Tibial nerve (tissue), 4 donors: ENCODE data around the gene PLEKHA6. TPM values are rescaled to one million over a fixed set of nuclear protein-coding genes. Genes with fewer than 3 reads are reported as not detected.

Experiments used
- DNase-seq, 2 donors: peaks; one replicate each; pipeline ENCODE4 v3.0.0-alpha.2; 2019; ENCODE audit warnings: low spot score in 2 of 2
- H3K27ac ChIP-seq, 4 donors: fragments of 200-600 bp; sonication (generic) in 3 of 4; one replicate each; pipeline ENCODE4 v1.5.1; 2017 to 2019; ENCODE audit warnings: mild to moderate bottlenecking in 1 of 4
- H3K27me3 ChIP-seq, 2 donors: fragments of 200-600 bp; sonication (generic) in 1 of 2; one replicate each; pipeline versions ENCODE4 v1.5.1 to v1.6.0; 2017 to 2019
- H3K36me3 ChIP-seq, 3 donors: fragments of 200-600 bp; sonication (generic); one replicate each; pipeline ENCODE4 v1.5.1; 2018 to 2019
- H3K4me1 ChIP-seq, 4 donors: fragments of 200-600 bp; sonication (generic) in 3 of 4; one replicate each; pipeline ENCODE4 v1.5.1; 2017 to 2019
- H3K4me3 ChIP-seq, 4 donors: fragments of 200-600 bp; sonication (generic) in 3 of 4; one replicate each; pipeline ENCODE4 v1.5.1; 2017 to 2019; ENCODE audit warnings: mild to moderate bottlenecking in 1 of 4, moderate library complexity in 1 of 4
- H3K9me3 ChIP-seq, 4 donors: fragments of 200-600 bp; sonication (generic) in 3 of 4; one replicate each; pipeline ENCODE4 v1.5.1; 2017 to 2019
- EP300 ChIP-seq, 2 donors: sonication (generic); formaldehyde crosslinking; IDR thresholded peaks; one replicate each; pipeline ENCODE4 v1.6.1; 2017; ENCODE audit warnings: antibody characterized with exemption in 2 of 2, mild to moderate bottlenecking in 1 of 2
- POLR2A ChIP-seq, 2 donors: fragments of 450-650 bp; IDR thresholded peaks; one replicate each; pipeline ENCODE4 v1.6.1; 2017; ENCODE audit warnings: antibody characterized with exemption in 2 of 2, mild to moderate bottlenecking in 2 of 2, moderate library complexity in 2 of 2
- WGBS, 2 donors: methylation state at CpG; one replicate each; pipeline ENCODE4 v1.1.5; 2018; 5-methylcytosine and 5-hydroxymethylcytosine counted together
- total RNA-seq, 4 donors: library from RNA; depleted of rRNA; stranded (reverse); fragments of >200 nt; gene quantifications; one replicate each; pipeline ENCODE4 v1.1.0, GENCODE V29; 2016
- TF ChIP-seq, protein P1 (sequence below), 5 experiments: fragments of 200-600 bp in 3 of 5; fragments of 450-650 bp in 2 of 5; sonication (generic) in 3 of 5; IDR thresholded peaks; one replicate each; pipeline ENCODE4 v1.5.1; 2016 to 2019; ENCODE audit warnings: antibody characterized with exemption in 5 of 5, mild to moderate bottlenecking in 3 of 5, moderate library complexity in 2 of 5

The PLEKHA6 gene
- total RNA-seq, 4 donors from 2014 or later, result 6.6 to 13.9 (median 12.1) TPM

DNA sequence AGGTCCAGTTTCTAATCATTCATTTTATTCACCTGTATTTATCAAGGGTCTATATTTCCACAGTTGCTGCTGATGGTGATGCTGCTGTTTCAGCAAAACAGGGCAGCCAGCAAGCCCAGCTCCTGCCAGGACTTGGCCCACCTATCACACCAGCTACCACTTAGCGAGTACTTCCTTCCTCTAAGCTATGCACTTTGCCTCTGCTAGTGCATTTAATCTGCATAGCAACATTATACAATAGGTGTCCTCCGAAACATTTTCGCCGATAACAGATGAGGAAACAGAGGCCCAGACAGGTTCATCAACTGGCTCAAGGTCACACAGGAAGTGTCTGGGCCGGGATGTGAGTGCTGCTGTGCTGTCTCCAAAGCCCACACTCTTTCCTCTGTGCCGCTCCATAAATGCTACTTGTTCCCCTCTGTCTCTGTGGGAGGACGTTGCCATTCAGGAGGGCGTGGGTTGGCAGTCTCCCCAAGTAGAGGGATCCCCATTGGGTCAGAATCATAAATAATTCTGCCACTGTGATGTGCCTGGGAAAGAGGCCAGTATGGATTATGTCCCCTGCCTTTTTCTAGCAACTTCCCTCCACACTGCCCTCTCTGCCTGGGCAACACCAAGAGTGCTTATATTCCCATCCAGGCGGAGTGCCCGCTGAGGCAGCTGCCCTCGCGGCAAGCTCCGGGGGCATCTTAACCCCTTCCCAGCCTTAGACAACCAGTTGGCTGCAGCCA lies 9.4 kb upstream of the PLEKHA6 start:
- H3K4me1 ChIP-seq, result peaks cover 0 to 7% (median 0%) of the 10 kb centered on the region in 4 donors
- H3K4me3 ChIP-seq, result no peak overlapping the region
- DNase-seq, result no peak
- TF ChIP-seq, protein P1, sequence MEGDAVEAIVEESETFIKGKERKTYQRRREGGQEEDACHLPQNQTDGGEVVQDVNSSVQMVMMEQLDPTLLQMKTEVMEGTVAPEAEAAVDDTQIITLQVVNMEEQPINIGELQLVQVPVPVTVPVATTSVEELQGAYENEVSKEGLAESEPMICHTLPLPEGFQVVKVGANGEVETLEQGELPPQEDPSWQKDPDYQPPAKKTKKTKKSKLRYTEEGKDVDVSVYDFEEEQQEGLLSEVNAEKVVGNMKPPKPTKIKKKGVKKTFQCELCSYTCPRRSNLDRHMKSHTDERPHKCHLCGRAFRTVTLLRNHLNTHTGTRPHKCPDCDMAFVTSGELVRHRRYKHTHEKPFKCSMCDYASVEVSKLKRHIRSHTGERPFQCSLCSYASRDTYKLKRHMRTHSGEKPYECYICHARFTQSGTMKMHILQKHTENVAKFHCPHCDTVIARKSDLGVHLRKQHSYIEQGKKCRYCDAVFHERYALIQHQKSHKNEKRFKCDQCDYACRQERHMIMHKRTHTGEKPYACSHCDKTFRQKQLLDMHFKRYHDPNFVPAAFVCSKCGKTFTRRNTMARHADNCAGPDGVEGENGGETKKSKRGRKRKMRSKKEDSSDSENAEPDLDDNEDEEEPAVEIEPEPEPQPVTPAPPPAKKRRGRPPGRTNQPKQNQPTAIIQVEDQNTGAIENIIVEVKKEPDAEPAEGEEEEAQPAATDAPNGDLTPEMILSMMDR (IDR thresholded peaks at IDR 0.05), result no peak
- TF ChIP-seq EP300 (IDR thresholded peaks at IDR 0.05) (no peak), POLR2A (IDR thresholded peaks at IDR 0.05) (no peak)
- H3K27ac ChIP-seq, result no peak overlapping the region
- WGBS, 2 donors, result 45 to 47% methylated on average over 13 of the region's 13 CpGs
- H3K27me3 ChIP-seq, result no peaks in the 10 kb centered on the region
- H3K36me3 ChIP-seq, result no peaks in the 10 kb centered on the region
- H3K9me3 ChIP-seq, result no peaks in the 10 kb centered on the region

DNA sequence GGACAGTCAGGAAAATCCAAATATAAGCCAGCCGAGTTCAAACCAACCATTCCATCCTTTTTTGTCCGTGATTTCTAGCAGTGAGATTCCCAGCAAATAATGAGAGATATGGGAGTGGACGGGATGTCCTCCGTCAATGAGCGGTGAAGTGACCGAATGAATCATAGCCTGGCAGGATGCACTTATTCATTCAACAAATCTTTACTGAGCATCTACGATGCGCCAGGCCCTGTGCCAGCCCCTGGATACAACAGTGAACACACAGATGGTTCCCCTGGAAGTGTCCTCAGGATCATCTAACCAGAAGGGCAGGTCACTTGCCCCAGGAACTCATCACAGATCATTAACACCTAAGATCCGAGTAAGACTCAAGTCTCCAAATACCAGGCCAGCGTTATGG lies 8.2 kb upstream of the PLEKHA6 start:
- 77 to 78% methylated on average over 10 of the region's 10 CpGs for WGBS, 2 donors
- DNase-seq, result no peak
- TF ChIP-seq POLR2A (IDR thresholded peaks at IDR 0.05), result no peak
- TF ChIP-seq, protein P1 (IDR thresholded peaks at IDR 0.05), result no peak
- TF ChIP-seq EP300 (IDR thresholded peaks at IDR 0.05), result no peak
- Histone ChIP-seq H3K4me1 (peaks cover 0 to 15% (median 5%) of the 10 kb centered on the region in 4 donors), H3K27ac (no peak overlapping the region), H3K9me3 (no peaks in the 10 kb centered on the region), H3K4me3 (no peak overlapping the region), H3K36me3 (no peaks in the 10 kb centered on the region), H3K27me3 (no peaks in the 10 kb centered on the region)

DNA sequence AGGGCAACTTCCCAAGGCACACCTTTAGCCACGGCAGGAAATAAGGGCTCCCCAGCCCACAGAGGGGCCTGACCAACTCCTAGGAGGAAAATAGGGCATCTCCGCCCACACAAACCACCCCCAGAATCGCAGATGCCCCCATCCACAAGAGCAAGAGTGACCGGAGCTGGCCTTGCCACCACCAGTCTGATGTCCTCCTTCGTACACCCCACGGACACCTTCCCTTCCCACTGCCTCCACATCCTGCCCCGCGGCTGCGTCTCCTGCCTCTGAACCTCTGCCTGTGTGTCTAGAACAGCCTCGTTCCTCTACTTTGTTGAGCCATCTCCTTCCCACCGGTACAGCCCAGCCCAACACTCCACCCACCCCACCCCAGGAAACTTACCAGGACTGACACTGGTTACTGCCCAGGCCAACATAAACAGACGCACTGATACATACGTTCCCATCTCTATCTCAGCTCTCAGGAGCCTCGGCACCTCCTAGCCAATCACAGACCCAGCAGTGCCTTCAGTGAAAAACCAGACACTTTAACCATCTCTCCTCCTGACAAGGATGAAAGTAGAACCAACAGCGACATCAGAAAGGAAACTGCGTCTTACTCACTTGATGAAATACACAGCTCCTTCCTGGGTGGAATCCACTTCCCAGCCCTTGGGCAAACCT lies 7.6 kb upstream of the PLEKHA6 start:
- 61 to 74% methylated on average over 16 of the region's 16 CpGs for WGBS, 2 donors
- no peak for DNase-seq
- Histone ChIP-seq H3K4me1 (peaks cover 0 to 16% (median 5%) of the 10 kb centered on the region in 4 donors), H3K27me3 (no peaks in the 10 kb centered on the region), H3K36me3 (no peaks in the 10 kb centered on the region), H3K9me3 (no peaks in the 10 kb centered on the region), H3K27ac (no peak overlapping the region), H3K4me3 (no peak overlapping the region)
- TF ChIP-seq POLR2A (IDR thresholded peaks at IDR 0.05) (no peak), EP300 (IDR thresholded peaks at IDR 0.05) (no peak)

DNA sequence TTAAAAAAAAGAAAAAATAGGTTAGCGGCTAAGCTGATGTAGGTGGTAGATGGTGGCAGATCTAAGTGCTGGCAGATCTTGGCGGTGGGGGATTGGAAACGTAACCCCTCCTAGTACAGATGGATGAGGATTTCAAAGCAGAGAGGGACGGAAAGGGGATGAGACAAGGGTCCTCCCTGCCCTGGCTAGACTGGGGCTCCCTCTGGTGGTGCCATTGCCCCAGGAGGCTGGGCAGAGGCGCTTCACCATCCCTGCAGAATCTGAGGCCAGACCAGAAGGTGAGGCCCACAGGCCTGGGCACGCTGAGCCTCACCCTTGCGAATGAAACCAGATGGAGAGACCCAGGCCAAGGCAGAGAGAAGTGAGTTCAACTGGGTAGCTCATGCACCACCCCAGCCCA lies 7.0 kb upstream of the PLEKHA6 start:
- TF ChIP-seq EP300 (IDR thresholded peaks at IDR 0.05) (no peak), POLR2A (IDR thresholded peaks at IDR 0.05) (no peak)
- TF ChIP-seq, protein P1 (IDR thresholded peaks at IDR 0.05), result no peak
- no peaks in the 10 kb centered on the region for H3K36me3 ChIP-seq
- 84 to 85% methylated on average over 6 to 7 of the region's 7 CpGs for WGBS, 2 donors
- no peak overlapping the region for H3K4me3 ChIP-seq
- no peak overlapping the region for H3K27ac ChIP-seq
- no peak for DNase-seq
- H3K9me3 ChIP-seq, result no peaks in the 10 kb centered on the region
- peaks cover 0 to 16% (median 5%) of the 10 kb centered on the region in 4 donors for H3K4me1 ChIP-seq
- no peaks in the 10 kb centered on the region for H3K27me3 ChIP-seq

DNA sequence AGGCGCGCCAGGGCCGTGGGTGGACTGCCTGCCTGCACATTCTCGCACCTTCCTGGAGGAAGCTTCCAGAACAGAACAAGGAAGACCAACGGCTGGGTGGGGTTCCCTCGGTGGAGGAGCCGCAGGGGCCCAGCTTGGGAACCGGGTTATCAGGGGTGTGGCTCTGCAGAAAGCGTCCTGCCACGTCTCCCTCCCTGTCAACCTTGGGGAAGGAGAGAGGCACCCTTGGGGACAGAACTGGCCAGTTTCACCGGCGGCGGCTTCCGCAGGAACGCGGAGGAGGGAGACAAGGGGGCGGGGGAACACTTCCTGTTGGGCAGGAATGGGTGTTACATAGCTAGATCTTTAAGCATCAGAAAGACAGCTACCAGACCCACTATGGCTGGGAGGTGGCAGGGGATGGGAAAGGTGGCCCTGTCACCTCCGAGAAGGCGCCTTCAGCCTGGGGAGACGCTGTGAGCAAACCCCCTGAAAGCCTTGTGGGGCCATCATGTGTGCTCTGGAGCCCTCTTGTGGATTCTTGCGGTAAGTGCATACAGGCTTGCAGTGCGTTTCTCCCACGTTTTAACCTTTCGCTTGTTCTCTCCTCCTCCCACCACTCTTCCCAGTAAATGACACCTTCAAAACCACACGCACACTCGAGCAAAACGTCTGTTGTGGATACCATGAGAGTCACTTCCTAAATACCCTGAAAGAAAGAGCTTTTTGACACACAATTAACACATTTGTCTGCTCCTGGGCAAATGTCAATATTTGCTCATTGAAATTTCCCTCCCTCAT lies 3.8 kb upstream of the PLEKHA6 start:
- peaks cover 0 to 21% (median 9%) of the 10 kb centered on the region in 4 donors for H3K4me1 ChIP-seq
- peaks cover 0 to 11% of the 10 kb centered on the region in 2 donors for H3K27me3 ChIP-seq
- H3K36me3 ChIP-seq, result no peaks in the 10 kb centered on the region
- H3K9me3 ChIP-seq, result no peaks in the 10 kb centered on the region
- peak; percentile 37 to 75 for DNase-seq
- H3K4me3 ChIP-seq, result peak overlapping the region; percentile 18 to 48 (median 40)
- peak overlapping the region in 2 of 4 donors; percentile 17 to 30 for H3K27ac ChIP-seq
- peak; percentile 17 to 33 for TF ChIP-seq EP300 (IDR thresholded peaks at IDR 0.05)
- TF ChIP-seq, protein P1 (IDR thresholded peaks at IDR 0.05), result peak; percentile 94 to 98 (median 96)
- TF ChIP-seq POLR2A (IDR thresholded peaks at IDR 0.05), result no peak
- 0% methylated on average over 26 to 27 of the region's 27 CpGs for WGBS, 2 donors
